Nephron (organoid): Measurements from ENCODE around the gene PPAT.

Experiments used
- H3K27ac Mint-ChIP-seq, 3 experiments: 2 replicates each; pipeline ENCODE4 v1.8.0; 2020; ENCODE audit warnings: mixed read lengths in 3 of 3, mild to moderate bottlenecking in 2 of 3, moderate library complexity in 1 of 3
- H3K27me3 Mint-ChIP-seq: 2 replicates; pipeline ENCODE4 v1.8.0; 2021; ENCODE audit warnings: low read depth, mild to moderate bottlenecking, moderate library complexity, mixed read lengths
- H3K36me3 Mint-ChIP-seq: 2 replicates; pipeline ENCODE4 v1.8.0; 2020; ENCODE audit warnings: low read depth, mixed read lengths
- H3K4me1 Mint-ChIP-seq: 2 replicates; pipeline ENCODE4 v1.8.0; 2020; ENCODE audit warnings: mixed read lengths
- H3K4me3 Mint-ChIP-seq, 3 experiments: 2 replicates each; pipeline ENCODE4 v1.8.0; 2020; ENCODE audit warnings: mild to moderate bottlenecking in 3 of 3, mixed read lengths in 3 of 3, moderate library complexity in 2 of 3
- H3K9me3 Mint-ChIP-seq: 2 replicates; pipeline ENCODE4 v1.8.0; 2020; ENCODE audit warnings: mixed read lengths
- CTCF ChIP-seq, 3 experiments: fragments of 200-600 bp; sonication (generic); IDR thresholded peaks; one replicate each; pipeline ENCODE4 v1.5.0; 2021; ENCODE audit warnings: antibody characterized with exemption in 3 of 3; ENCODE audit not compliant: unreplicated experiment in 3 of 3

PPAT gene

GRCh38 chr4:56435140-56435926, at the start of gene PPAT:
PPAT (minus strand) TSS chr4:56435615; CDS start chr4:56435477, 138 bp downstream.
- H3K27ac Mint-ChIP-seq, result peak within 1 kb of the TSS; percentile 65 to 93 (median 93)
- no peaks in the 10 kb centered on the region for H3K27me3 Mint-ChIP-seq
- no peaks in the 10 kb centered on the region for H3K9me3 Mint-ChIP-seq
- peaks cover 6% of the 10 kb centered on the region for H3K36me3 Mint-ChIP-seq
- peak within 1 kb of the TSS; percentile 92 to 97 (median 97) for H3K4me3 Mint-ChIP-seq
- TF ChIP-seq CTCF (IDR thresholded peaks at IDR 0.05; ENCODE audit: unreplicated experiment in 3 of 3), result no peak
- H3K4me1 Mint-ChIP-seq, result peaks cover 32% of the 10 kb centered on the region

GRCh38 chr4:56480691-56481090, 45.3 kb upstream of the PPAT start:
- peaks cover 76% of the 10 kb centered on the region for H3K36me3 Mint-ChIP-seq
- no peak overlapping the region for H3K4me3 Mint-ChIP-seq
- H3K27ac Mint-ChIP-seq, result no peak overlapping the region
- no peaks in the 10 kb centered on the region for H3K27me3 Mint-ChIP-seq
- no peaks in the 10 kb centered on the region for H3K4me1 Mint-ChIP-seq
- no peak for TF ChIP-seq CTCF (IDR thresholded peaks at IDR 0.05; ENCODE audit: unreplicated experiment in 3 of 3)
- H3K9me3 Mint-ChIP-seq, result no peaks in the 10 kb centered on the region

- no peak overlapping the region for H3K27ac Mint-ChIP-seq
- H3K9me3 Mint-ChIP-seq, result no peaks in the 10 kb centered on the region
- H3K36me3 Mint-ChIP-seq, result peaks cover 78% of the 10 kb centered on the region
- H3K4me3 Mint-ChIP-seq, result no peak overlapping the region
- H3K4me1 Mint-ChIP-seq, result no peaks in the 10 kb centered on the region
- no peaks in the 10 kb centered on the region for H3K27me3 Mint-ChIP-seq
- TF ChIP-seq CTCF (IDR thresholded peaks at IDR 0.05; ENCODE audit: unreplicated experiment in 3 of 3), result no peak
Observed at GRCh38 chr4:56477192-56477702, 41.8 kb upstream of the PPAT start.

GRCh38 chr4:56475917-56476316, 40.5 kb upstream of the PPAT start:
- Mint-ChIP-seq H3K27ac (no peak overlapping the region), H3K4me1 (no peaks in the 10 kb centered on the region), H3K27me3 (no peaks in the 10 kb centered on the region), H3K36me3 (peaks cover 83% of the 10 kb centered on the region), H3K9me3 (no peaks in the 10 kb centered on the region), H3K4me3 (no peak overlapping the region)
- TF ChIP-seq CTCF (IDR thresholded peaks at IDR 0.05; ENCODE audit: unreplicated experiment in 3 of 3), result no peak

GRCh38 chr4:56469489-56470210, 34.2 kb upstream of the PPAT start:
- no peak for TF ChIP-seq CTCF (IDR thresholded peaks at IDR 0.05; ENCODE audit: unreplicated experiment in 3 of 3)
- Mint-ChIP-seq H3K4me1 (peaks cover 46% of the 10 kb centered on the region), H3K9me3 (no peaks in the 10 kb centered on the region), H3K27me3 (no peaks in the 10 kb centered on the region), H3K36me3 (peaks cover 38% of the 10 kb centered on the region), H3K27ac (peak overlapping the region; percentile 32 to 97 (median 40)), H3K4me3 (peak overlapping the region; percentile 97 to 99 (median 98))
